Measurements from ENCODE around the gene GPC1.

The GPC1 gene

GRCh38 chr2:240396623-240397541 is 38.6 kb upstream of the GPC1 start:
- DNase-seq (ENCODE audit: low spot score): no peak

DNA sequence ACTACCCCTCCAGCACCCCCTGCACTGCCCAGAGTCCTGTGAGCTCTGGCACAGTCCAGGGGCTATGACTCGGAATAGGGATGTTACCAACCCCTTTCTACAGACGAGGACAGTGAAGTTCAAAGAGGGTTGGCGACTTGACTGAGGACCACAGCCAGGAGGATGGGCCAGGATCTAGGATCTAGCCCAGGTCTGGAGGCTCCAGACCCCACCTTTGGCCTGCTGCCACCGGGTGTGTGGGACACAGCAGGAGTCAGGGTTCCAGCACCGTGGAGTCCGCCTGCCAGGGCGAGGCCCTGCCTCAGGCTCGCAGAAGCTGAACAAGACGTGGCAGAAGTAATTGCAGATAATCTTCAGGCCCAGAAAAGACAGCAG is 37.9 kb upstream of the GPC1 start:
- DNase-seq (ENCODE audit: low spot score): no peak

DNA sequence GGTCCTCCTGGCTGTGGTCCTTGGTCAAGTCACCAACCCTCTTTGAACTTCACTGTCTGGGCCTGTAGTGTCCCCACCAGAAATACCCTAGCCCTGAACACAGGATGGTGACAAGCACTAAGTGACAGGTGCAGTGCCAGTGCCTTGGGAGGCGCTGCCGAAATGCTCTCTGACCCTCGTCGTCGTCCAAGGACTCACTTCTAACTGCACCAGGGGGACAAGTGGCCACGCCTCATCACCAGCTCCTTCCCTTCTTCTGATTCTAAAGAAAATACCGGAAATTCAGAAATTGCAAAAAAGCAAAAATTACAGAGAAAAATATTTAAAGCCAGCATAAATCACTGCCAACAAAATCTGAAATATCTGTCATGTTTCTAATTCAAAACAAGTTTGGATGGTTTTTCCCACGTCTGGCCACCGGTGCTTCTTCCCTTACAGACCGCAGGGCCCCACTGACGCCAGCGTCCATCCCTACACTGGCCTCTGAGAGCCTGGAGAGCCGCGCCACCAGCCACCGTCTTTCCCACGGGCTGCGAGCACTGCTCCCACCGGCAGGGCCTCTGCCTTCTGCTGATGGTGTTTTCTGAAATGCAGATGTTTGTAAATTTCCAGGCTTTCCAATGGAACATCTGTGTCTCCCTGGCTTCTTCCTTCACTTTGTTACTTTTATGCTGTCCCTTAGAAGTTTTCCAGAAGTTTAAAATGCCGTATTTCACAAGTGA is 37.4 kb upstream of the GPC1 start:
- DNase-seq (ENCODE audit: low spot score): no peak

DNA sequence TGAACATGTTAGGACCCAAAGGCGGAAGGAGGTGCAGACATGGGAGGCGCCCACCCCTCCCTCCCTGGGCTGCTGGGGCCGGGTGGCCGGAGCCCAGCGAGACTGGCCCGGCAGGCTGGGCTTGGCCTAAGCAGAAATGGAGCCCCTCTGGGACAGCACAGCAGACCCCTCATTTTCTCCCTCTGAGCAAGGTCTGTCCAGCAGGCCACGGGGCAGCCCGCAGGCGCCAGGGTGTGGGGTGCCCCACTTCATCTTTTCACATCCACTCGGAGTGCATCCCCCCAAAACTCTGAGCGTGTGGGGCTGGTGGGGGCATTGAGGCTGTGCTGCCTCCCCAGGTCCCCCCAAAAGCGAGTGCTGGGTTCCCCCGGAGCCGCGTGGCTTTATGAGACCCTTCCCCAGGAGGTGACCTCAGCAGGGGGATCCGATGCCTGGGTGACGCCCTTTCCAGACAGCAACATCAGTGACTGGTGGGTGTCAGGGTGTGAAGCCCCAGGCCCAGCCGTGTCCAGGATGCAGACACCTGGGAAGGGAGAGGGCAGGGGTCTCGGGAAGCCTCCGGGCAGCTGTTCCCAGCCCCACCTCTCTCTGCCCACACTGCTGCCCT is 36.7 kb upstream of the GPC1 start:
- DNase-seq (ENCODE audit: low spot score): no peak

- DNase-seq (ENCODE audit: low spot score): no peak
These were observed 35.8 kb upstream of the GPC1 start for GRCh38 chr2:240399419-240400324.

DNA sequence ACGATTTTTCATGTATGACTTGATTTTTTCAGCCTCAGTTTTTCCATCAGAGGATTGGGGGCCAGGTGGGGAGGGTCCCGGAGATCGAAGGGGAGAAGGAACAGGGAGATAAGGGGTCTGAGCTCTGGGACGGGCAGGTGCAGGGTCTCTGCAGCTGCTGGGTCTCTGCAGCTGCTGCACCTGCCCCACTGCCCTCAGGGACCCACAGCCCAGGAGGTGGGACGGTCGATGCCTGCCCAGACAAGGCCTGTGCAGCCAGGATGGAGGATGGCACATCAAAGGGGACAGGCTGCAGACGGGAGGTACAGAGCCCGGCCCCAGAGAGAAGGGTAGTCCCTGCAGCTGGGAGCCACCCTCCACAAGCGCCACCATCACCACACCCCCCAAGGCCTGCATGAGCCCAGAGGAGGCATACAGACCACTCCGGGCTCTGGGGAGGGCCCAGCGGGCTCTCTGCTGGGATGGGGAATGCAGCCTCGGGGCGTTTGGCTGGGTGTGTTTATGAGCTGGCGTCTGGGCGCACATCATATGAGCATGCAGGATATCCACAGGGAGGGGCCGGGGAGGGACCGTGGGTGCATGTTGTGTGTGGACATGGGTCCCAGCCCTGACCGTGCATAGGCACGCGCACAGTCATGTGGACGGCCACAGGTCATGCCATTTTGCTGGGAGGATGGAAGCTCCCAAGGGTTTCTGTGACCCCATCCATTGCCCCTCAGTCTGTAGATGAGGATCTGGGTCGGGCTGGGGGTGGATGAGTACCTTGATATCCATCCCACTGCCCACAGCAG is 34.9 kb upstream of the GPC1 start:
- no peak for DNase-seq (ENCODE audit: low spot score)

GRCh38 chr2:240401308-240401707 is 34.2 kb upstream of the GPC1 start:
- DNase-seq (ENCODE audit: low spot score): no peak

DNA sequence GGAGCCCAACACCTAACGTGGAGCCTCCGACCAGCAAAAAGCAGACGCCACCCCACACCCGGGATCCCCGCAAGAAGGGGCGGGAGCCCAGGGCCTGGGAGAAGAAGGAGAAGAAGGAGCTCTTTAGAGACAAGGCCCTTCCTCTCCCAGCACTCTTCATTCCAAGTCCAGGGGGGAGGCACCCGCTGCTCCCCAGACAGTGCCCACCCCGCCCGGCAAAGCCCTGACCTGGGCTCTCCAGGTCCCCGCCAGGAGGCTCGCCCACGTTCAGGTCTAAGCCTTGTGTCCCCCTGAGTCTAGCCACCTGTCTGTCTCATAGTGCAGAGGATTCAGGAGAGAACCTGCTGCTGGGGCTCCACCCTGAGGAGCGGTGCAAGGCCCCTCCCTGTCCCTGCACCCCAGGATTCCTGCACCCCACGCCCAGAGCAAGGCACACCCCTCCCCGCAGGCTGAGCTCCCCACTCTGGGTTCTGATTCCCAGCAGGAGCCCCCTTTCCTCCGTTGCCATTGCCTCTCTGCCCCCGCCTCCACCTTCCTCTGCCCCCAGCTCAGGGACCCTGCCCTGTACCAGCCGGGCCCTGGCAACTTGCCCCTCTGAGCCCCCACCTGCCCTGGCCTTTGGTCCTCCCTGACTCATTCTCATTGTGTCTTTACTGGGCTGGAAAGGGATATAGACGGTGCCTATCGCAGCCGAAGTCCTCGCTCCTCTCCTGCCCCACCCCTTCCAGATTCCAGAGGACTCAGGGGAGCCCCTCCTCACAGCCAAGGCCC is 33.5 kb upstream of the GPC1 start:
- DNase-seq (ENCODE audit: low spot score): no peak

- no peak for DNase-seq (ENCODE audit: low spot score)
These were observed 32.7 kb upstream of the GPC1 start for GRCh38 chr2:240402566-240403272.

- no peak for DNase-seq (ENCODE audit: low spot score)
These were observed 31.9 kb upstream of the GPC1 start for GRCh38 chr2:240403396-240404104.

GRCh38 chr2:240404174-240404852 is 31.1 kb upstream of the GPC1 start:
- DNase-seq (ENCODE audit: low spot score): no peak

- DNase-seq (ENCODE audit: low spot score): no peak
These were observed 30.3 kb upstream of the GPC1 start for GRCh38 chr2:240405133-240405532.

- DNase-seq (ENCODE audit: low spot score): no peak
These were observed 29.7 kb upstream of the GPC1 start for GRCh38 chr2:240405684-240406313.

GRCh38 chr2:240407090-240407489 is 28.4 kb upstream of the GPC1 start:
- DNase-seq (ENCODE audit: low spot score): no peak

DNA sequence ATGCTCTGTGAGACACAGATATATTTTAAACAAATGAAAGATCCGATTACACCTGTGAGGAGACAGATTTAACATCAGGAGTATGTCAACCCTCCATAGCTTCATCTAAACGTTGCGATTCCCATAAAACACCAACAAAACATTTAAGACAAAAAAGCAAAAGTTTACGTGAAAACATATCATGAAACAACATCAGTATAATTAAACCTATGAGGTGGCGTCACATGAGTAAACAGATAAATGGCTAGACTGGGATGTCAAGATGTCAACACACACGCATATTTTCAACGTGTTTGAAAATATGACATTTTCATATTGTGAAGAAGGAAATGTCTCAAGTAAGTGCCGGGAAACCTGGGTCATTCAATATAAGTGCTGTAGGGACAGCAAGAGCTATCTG is 25.5 kb upstream of the GPC1 start:
- DNase-seq (ENCODE audit: low spot score): no peak

- no peak for DNase-seq (ENCODE audit: low spot score)
These were observed 24.7 kb upstream of the GPC1 start for GRCh38 chr2:240410808-240411207.

- no peak for DNase-seq (ENCODE audit: low spot score)
These were observed 24.0 kb upstream of the GPC1 start for GRCh38 chr2:240411261-240412160.

Measured in COLO829 (cell line).